ENCODE results near the gene RAB3D.
"Not testable (repeated sequence)": the region's sequence is repeated elsewhere in the genome, so short reads cannot be mapped to it uniquely, and the experiment has no call there.

The RAB3D gene

GRCh38 chr19:11338121-11338520 is 1.3 kb downstream of the RAB3D start:
- no peak for DNase-seq

GRCh38 chr19:11337080-11337479 is 2.4 kb downstream of the RAB3D start:
- DNase-seq: no peak

GRCh38 chr19:11335449-11336146 is 3.9 kb downstream of the RAB3D start:
- no peak for DNase-seq

- DNase-seq: not testable (repeated sequence)
Measured at GRCh38 chr19:11333838-11334237, 5.6 kb downstream of the RAB3D start.

GRCh38 chr19:11332822-11333221 is 6.6 kb downstream of the RAB3D start:
- no peak for DNase-seq

- peak; percentile 28 for DNase-seq
Measured at GRCh38 chr19:11331502-11331901, 8.0 kb downstream of the RAB3D start.

GRCh38 chr19:11330127-11330526 is 9.3 kb downstream of the RAB3D start:
- DNase-seq: no peak

- no peak for DNase-seq
Measured at GRCh38 chr19:11325544-11325943, 13.9 kb downstream of the RAB3D start.

GRCh38 chr19:11324748-11325389 is 14.6 kb downstream of the RAB3D start:
- no peak for DNase-seq

GRCh38 chr19:11324079-11324661 is 15.3 kb downstream of the RAB3D start:
- DNase-seq: peak; percentile 41

- DNase-seq: no peak
Measured at GRCh38 chr19:11323601-11324078, 15.8 kb downstream of the RAB3D start.

GRCh38 chr19:11322269-11323024 is 17.0 kb downstream of the RAB3D start:
- no peak for DNase-seq

GRCh38 chr19:11321191-11322126 is 18.0 kb downstream of the RAB3D start:
- DNase-seq: no peak

- DNase-seq: not testable (repeated sequence)
Measured at GRCh38 chr19:11320278-11320995, 19.0 kb downstream of the RAB3D start.

- DNase-seq: no peak
Measured at GRCh38 chr19:11306337-11306736, 33.1 kb downstream of the RAB3D start.

- DNase-seq: no peak
Measured at GRCh38 chr19:11304936-11305335, 34.5 kb downstream of the RAB3D start.

GRCh38 chr19:11300811-11301120 is 38.7 kb downstream of the RAB3D start:
- DNase-seq: no peak

GRCh38 chr19:11299946-11300810 is 39.3 kb downstream of the RAB3D start:
- no peak for DNase-seq

- no peak for DNase-seq
Measured at GRCh38 chr19:11296264-11296663, 43.2 kb downstream of the RAB3D start.

- no peak for DNase-seq
Measured at GRCh38 chr19:11295665-11296245, 43.7 kb downstream of the RAB3D start, which contains the start of gene TSPAN16. Gene TSPAN16 (plus strand): TSS chr19:11296160. CDS start chr19:11296298, 138 bp downstream.
